Activated CD4-positive, CD25-positive, alpha-beta regulatory T cell (primary cell): ENCODE data around the gene ZNF583.

Source experiments
- DNase-seq, 4 experiments: peaks; one replicate each; lab custom pipeline; 2025; lab: John Stamatoyannopoulos, UW

Gene ZNF583

GRCh38 chr19:56403764-56404704 lies at the start of gene ZNF583:
TSS of gene ZNF583 (plus strand) at chr19:56404332. CDS start at chr19:56407115, 2,783 bp downstream.
- DNase-seq: peak; percentile 78 to 84 (median 79)

- DNase-seq: no peak
Measured at GRCh38 chr19:56355517-56355916, 48.6 kb upstream of the ZNF583 start.

GRCh38 chr19:56356944-56357343 lies 47.2 kb upstream of the ZNF583 start:
- no peak for DNase-seq

- no peak for DNase-seq
Measured at GRCh38 chr19:56360841-56361240, 43.3 kb upstream of the ZNF583 start.

GRCh38 chr19:56367829-56368711 lies 36.1 kb upstream of the ZNF583 start:
- peak; percentile 42 to 64 (median 46) for DNase-seq

GRCh38 chr19:56369886-56370676 lies 34.1 kb upstream of the ZNF583 start:
- no peak for DNase-seq

GRCh38 chr19:56372281-56372680 lies 31.9 kb upstream of the ZNF583 start:
- no peak for DNase-seq

GRCh38 chr19:56377105-56377924 lies 26.8 kb upstream of the ZNF583 start:
- no peak for DNase-seq

GRCh38 chr19:56383826-56384605 lies 20.1 kb upstream of the ZNF583 start:
- DNase-seq: no peak

GRCh38 chr19:56393119-56394012 lies 10.8 kb upstream of the ZNF583 start, which contains the start of gene ZNF582:
TSS of gene ZNF582 (minus strand) at chr19:56393534. CDS start at chr19:56391752, 1,782 bp downstream.
- DNase-seq: peak; percentile 73 to 87 (median 78)

- DNase-seq: no peak
Measured at GRCh38 chr19:56398809-56399208, 5.3 kb upstream of the ZNF583 start.

- no peak for DNase-seq
Measured at GRCh38 chr19:56400485-56400884, 3.6 kb upstream of the ZNF583 start.

- peak in 1 of 4 experiments; percentile 2 for DNase-seq
Measured at GRCh38 chr19:56403261-56403660, 871 bp upstream of the ZNF583 start.

- no peak for DNase-seq
Measured at GRCh38 chr19:56404705-56405056, 549 bp downstream of the ZNF583 start.

- DNase-seq: no peak
Measured at GRCh38 chr19:56405062-56405461, 930 bp downstream of the ZNF583 start.

GRCh38 chr19:56423276-56423984 lies 19.3 kb downstream of the ZNF583 start:
- no peak for DNase-seq

- DNase-seq: no peak
Measured at GRCh38 chr19:56423985-56424353, 19.8 kb downstream of the ZNF583 start.

GRCh38 chr19:56441206-56441792 lies 37.2 kb downstream of the ZNF583 start:
- no peak for DNase-seq
